Adrenal gland (tissue), 12 donors: ENCODE results near the gene JUP. TPM values are rescaled to one million over a fixed set of nuclear protein-coding genes. Genes with fewer than 3 reads are reported as not detected.

Experiments used
- DNase-seq, 7 donors: peaks; one replicate each; pipeline ENCODE4 v3.0.0-alpha.2; 2019 to 2020
- H3K27ac ChIP-seq, 5 donors: fragments of 200-600 bp; sonication (generic) in 4 of 5; 1 replicate in 3 of 5; 2 replicates in 2 of 5; pipeline versions ENCODE4 v1.5.1 to v1.8.0; 2016 to 2020; ENCODE audit warnings: mild to moderate bottlenecking in 1 of 5
- H3K27me3 ChIP-seq: fragments of 200-600 bp; 2 replicates; pipeline ENCODE4 v1.8.0; 2021
- H3K36me3 ChIP-seq, 2 donors: fragments of 200-600 bp; replicated peaks in 1 of 2; 1 replicate in 1 of 2; 2 replicates in 1 of 2; pipeline versions ENCODE4 v1.5.1 to v1.8.0; 2018 to 2022
- H3K4me1 ChIP-seq, 2 donors: fragments of 200-600 bp; replicated peaks in 1 of 2; 1 replicate in 1 of 2; 2 replicates in 1 of 2; pipeline versions ENCODE4 v1.5.1 to v1.8.0; 2018 to 2021
- H3K4me3 ChIP-seq, 4 donors: fragments of 200-600 bp; sonication (generic) in 3 of 4; one replicate each; pipeline ENCODE4 v1.5.1; 2016 to 2018
- H3K9me3 ChIP-seq, 3 donors: fragments of 200-600 bp; sonication (generic) in 1 of 3; replicated peaks in 1 of 3; 1 replicate in 2 of 3; 2 replicates in 1 of 3; pipeline versions ENCODE4 v1.5.1 to v1.8.0; 2016 to 2021
- POLR2A ChIP-seq, 2 donors: fragments of 450-650 bp; IDR thresholded peaks; one replicate each; pipeline ENCODE4 v1.6.1; 2017; ENCODE audit warnings: antibody characterized with exemption in 2 of 2, mild to moderate bottlenecking in 2 of 2, moderate library complexity in 1 of 2
- WGBS, 4 donors: extraction: QIAGEN DNeasy Blood & Tissue Kit in 2 of 4; methylation state at CpG; one replicate each; pipeline versions ENCODE4 v1.1.5 to v1.1.7; 2013 to 2017; 5-methylcytosine and 5-hydroxymethylcytosine counted together
- intact Hi-C, 2 donors: fragments of 100-400 bp; cut with DNase I; formaldehyde crosslinking; loops; one replicate each; pipeline versions ENCODE4 v1.14.1 to v1.15.0; 2022 to 2023
- polyA plus RNA-seq, 3 donors: library from polyadenylated mRNA; stranded (reverse); fragments of 200-250 nt in 2 of 3; fragments of 350-450 nt in 1 of 3; fragmentation: Illumina TruSeq in 1 of 3; extraction: RNeasy Lipid Tissue Mini Kit (QIAGEN cat#74804) in 1 of 3; gene quantifications; one replicate each; pipeline ENCODE4 v1.2.3, GENCODE V29; 2013 to 2014
- total RNA-seq, 9 donors: library from RNA; depleted of rRNA in 4 of 9; stranded (reverse); fragments of >200 nt in 4 of 9; fragments of 120-200 nt in 1 of 9; fragmentation: NEBNext Ultra II Directional in 1 of 9; extraction: Animal tissue kit (Norgen Biotek cat#: 25700) in 1 of 9; gene quantifications; one replicate each; pipeline versions ENCODE4 v1.1.0 to v1.2.4, GENCODE V29; 2013 to 2023
- TF ChIP-seq, protein P1 (sequence below), 6 experiments: fragments of 450-650 bp in 4 of 6; fragments of 200-600 bp in 2 of 6; sonication (generic) in 1 of 6; IDR thresholded peaks; 1 replicate in 5 of 6; 2 replicates in 1 of 6; pipeline versions ENCODE4 v1.5.1 to v1.8.0; 2016 to 2021; ENCODE audit warnings: antibody characterized with exemption in 6 of 6, mild to moderate bottlenecking in 2 of 6, moderate library complexity in 1 of 6
- donor health status: healthy with polysubstance abuse.
- donor health status: Bipolar disorder and iron deficiency.
- donor health status: DM: yes; HTN: yes; CAD: no.
- donor health status: DM: no; HTN: no; CAD: no.
- donor health status: DM: no; HTN: no; CAD: no.
- donor health status: DM: yes; HTN: yes; CAD: no.

Gene JUP
- total and polyA plus RNA-seq, 12 donors = 4.9 to 81.3 (median 29.6) TPM

GRCh38 chr17:41822216-41823140 lies 36.0 kb upstream of the JUP start:
- H3K4me3 ChIP-seq = no peak overlapping the region
- DNase-seq = no peak
- H3K4me1 ChIP-seq = no peaks in the 10 kb centered on the region
- peaks cover 0 to 23% of the 10 kb centered on the region in 2 donors for H3K36me3 ChIP-seq
- H3K27me3 ChIP-seq = no peaks in the 10 kb centered on the region
- H3K9me3 ChIP-seq = no peaks in the 10 kb centered on the region
- 67 to 82% (median 79%) methylated on average over 10 to 12 of the region's 12 CpGs for WGBS, 4 donors
- TF ChIP-seq POLR2A (IDR thresholded peaks at IDR 0.05) = no peak
- TF ChIP-seq, protein P1, sequence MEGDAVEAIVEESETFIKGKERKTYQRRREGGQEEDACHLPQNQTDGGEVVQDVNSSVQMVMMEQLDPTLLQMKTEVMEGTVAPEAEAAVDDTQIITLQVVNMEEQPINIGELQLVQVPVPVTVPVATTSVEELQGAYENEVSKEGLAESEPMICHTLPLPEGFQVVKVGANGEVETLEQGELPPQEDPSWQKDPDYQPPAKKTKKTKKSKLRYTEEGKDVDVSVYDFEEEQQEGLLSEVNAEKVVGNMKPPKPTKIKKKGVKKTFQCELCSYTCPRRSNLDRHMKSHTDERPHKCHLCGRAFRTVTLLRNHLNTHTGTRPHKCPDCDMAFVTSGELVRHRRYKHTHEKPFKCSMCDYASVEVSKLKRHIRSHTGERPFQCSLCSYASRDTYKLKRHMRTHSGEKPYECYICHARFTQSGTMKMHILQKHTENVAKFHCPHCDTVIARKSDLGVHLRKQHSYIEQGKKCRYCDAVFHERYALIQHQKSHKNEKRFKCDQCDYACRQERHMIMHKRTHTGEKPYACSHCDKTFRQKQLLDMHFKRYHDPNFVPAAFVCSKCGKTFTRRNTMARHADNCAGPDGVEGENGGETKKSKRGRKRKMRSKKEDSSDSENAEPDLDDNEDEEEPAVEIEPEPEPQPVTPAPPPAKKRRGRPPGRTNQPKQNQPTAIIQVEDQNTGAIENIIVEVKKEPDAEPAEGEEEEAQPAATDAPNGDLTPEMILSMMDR (IDR thresholded peaks at IDR 0.05) = no peak
- no peak overlapping the region for H3K27ac ChIP-seq
- intact Hi-C loops = no loop called here

GRCh38 chr17:41821776-41822175 lies 35.3 kb upstream of the JUP start:
- H3K4me3 ChIP-seq = no peak overlapping the region
- no peak for DNase-seq
- H3K27me3 ChIP-seq = no peaks in the 10 kb centered on the region
- H3K9me3 ChIP-seq = no peaks in the 10 kb centered on the region
- intact Hi-C loops = no loop called here
- 85 to 90% (median 87%) methylated on average over 8 to 14 of the region's 14 CpGs for WGBS, 4 donors
- H3K27ac ChIP-seq = no peak overlapping the region
- no peaks in the 10 kb centered on the region for H3K4me1 ChIP-seq
- TF ChIP-seq, protein P1 (IDR thresholded peaks at IDR 0.05) = no peak
- no peak for TF ChIP-seq POLR2A (IDR thresholded peaks at IDR 0.05)
- H3K36me3 ChIP-seq = peaks cover 0 to 16% of the 10 kb centered on the region in 2 donors

GRCh38 chr17:41818024-41818423 lies 31.5 kb upstream of the JUP start:
- Histone ChIP-seq H3K4me3 (no peak overlapping the region), H3K9me3 (no peaks in the 10 kb centered on the region), H3K36me3 (no peaks in the 10 kb centered on the region), H3K4me1 (peaks cover under 1 to 6% of the 10 kb centered on the region in 2 donors), H3K27ac (no peak overlapping the region), H3K27me3 (no peaks in the 10 kb centered on the region)
- WGBS, 4 donors = 94 to 98% (median 96%) methylated on average over 9 to 20 of the region's 20 CpGs
- no peak for DNase-seq
- TF ChIP-seq, protein P1 (IDR thresholded peaks at IDR 0.05) = no peak
- TF ChIP-seq POLR2A (IDR thresholded peaks at IDR 0.05) = no peak
- intact Hi-C loops = no loop called here

DNA sequence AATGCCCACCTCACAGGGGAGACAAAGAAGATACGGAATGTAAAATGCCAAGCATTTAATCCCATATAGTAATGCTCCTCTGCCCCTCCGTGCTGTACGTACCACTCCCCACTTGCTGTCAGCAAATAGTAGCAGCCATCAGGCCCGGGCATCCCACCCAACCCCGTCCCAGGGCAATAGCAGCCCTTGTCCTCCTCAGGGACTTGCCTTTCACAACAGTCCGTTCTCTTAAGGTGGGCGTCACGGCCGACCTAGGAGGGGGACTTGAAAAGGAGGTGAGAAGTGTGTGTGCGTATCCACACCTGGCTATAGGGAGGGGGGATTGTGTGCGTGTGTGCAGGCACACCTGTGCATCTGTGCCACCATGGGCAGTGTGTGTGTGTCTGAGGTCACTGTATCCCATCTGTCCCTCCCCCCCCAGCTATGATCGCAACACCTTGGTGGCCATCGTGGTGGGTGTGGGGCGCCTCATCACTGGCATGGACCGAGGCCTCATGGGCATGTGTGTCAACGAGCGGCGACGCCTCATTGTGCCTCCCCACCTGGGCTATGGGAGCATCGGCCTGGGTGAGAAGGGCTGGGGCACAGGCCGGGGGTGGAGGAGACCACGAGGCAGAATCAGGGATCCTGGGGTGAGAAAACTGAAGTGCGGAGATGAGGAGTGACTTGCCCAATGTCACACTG lies 30.3 kb upstream of the JUP start:
- no peaks in the 10 kb centered on the region for H3K9me3 ChIP-seq
- DNase-seq = no peak
- no peaks in the 10 kb centered on the region for H3K36me3 ChIP-seq
- WGBS, 4 donors = 91 to 94% (median 93%) methylated on average over 11 to 23 of the region's 23 CpGs
- intact Hi-C loops = no loop called here
- H3K27me3 ChIP-seq = no peaks in the 10 kb centered on the region
- peaks cover 9 to 11% of the 10 kb centered on the region in 2 donors for H3K4me1 ChIP-seq
- no peak overlapping the region for H3K27ac ChIP-seq
- TF ChIP-seq, protein P1 (IDR thresholded peaks at IDR 0.05) = no peak
- TF ChIP-seq POLR2A (IDR thresholded peaks at IDR 0.05) = no peak
- no peak overlapping the region for H3K4me3 ChIP-seq
